Mesodermal cell (in vitro differentiated cells): ENCODE data around the gene LYPLAL1.

Experiments
- H3K27ac ChIP-seq: 2 replicates; pipeline ENCODE4 v1.7.0; 2013; ENCODE audit warnings: mild to moderate bottlenecking, low read depth, low read length, moderate library complexity; ENCODE audit not compliant: severe bottlenecking
- H3K36me3 ChIP-seq: 2 replicates; pipeline ENCODE4 v1.7.1; 2013; ENCODE audit warnings: mild to moderate bottlenecking, low read length, moderate library complexity; ENCODE audit not compliant: control insufficient read depth, insufficient read depth
- H3K4me1 ChIP-seq: one replicate; pipeline ENCODE4 v1.7.1; 2013; ENCODE audit warnings: mild to moderate bottlenecking, low read length; ENCODE audit not compliant: insufficient read depth, control insufficient read depth, poor library complexity, severe bottlenecking
- H3K4me3 ChIP-seq: 2 replicates; pipeline ENCODE4 v1.7.0; 2013; ENCODE audit warnings: low read length, control low read depth, mild to moderate bottlenecking; ENCODE audit not compliant: insufficient read depth, poor library complexity, severe bottlenecking; ENCODE audit errors: extremely low read depth
- H3K9me3 ChIP-seq: 2 replicates; pipeline ENCODE4 v1.7.1; 2013; ENCODE audit warnings: mild to moderate bottlenecking, low read length, moderate library complexity; ENCODE audit not compliant: control insufficient read depth
- WGBS, 2 experiments: methylation state at CpG; one replicate each; pipeline ENCODE4 v1.1.5; 2013; ENCODE audit warnings: missing lambda C conversion rate in 2 of 2; ENCODE audit not compliant: insufficient coverage in 2 of 2; 5-methylcytosine and 5-hydroxymethylcytosine counted together

LYPLAL1 gene

DNA sequence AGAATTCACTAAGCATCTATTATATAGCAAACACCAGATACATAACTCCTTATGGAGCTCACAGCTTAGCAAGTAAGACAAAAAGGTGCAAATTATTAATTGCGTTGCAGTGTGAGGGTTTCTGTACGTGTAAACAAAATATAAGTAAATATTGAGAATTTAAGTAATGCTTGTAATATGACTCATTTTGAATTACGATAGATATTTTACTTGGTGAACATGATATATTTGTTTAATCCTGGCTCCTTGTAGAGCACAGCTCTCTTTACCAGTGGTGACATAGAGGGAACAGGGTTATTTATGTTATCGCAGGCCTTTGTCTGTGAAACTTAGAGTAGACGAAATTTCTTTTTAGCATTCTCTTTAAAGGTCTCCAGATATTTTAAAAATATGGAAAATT is 36.4 kb downstream of the LYPLAL1 start:
- Histone ChIP-seq H3K9me3 (no peaks in the 10 kb centered on the region), H3K27ac (no peak overlapping the region), H3K4me1 (no peaks in the 10 kb centered on the region), H3K36me3 (no peaks in the 10 kb centered on the region), H3K4me3 (no peak overlapping the region)
- 80% methylated on average over 1 of the region's 5 CpGs; no CpG with 5 or more reads in 1 of the 2 experiments for WGBS, 2 experiments

DNA sequence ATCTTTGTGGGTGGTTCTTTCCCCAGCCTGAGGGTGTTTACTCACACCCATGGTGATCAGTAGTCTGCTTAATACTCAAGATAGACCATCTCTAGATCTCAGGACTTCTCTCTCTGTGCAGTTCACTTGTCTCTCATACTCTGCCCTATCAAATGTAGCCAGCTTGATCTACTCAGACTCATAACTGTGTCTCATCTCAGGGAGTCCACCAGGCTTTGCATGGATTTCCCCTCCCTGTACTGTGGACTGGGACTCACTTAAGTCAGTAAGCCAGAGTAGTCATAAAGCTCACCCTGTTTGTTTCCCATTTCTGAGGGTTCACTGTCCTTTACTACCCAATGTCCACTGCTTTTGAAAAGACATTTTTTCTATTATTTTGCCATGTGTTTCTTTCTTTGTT is 41.8 kb downstream of the LYPLAL1 start:
- Histone ChIP-seq H3K27ac (no peak overlapping the region), H3K4me3 (no peak overlapping the region), H3K4me1 (no peaks in the 10 kb centered on the region), H3K9me3 (no peaks in the 10 kb centered on the region), H3K36me3 (peaks cover 14% of the 10 kb centered on the region)

DNA sequence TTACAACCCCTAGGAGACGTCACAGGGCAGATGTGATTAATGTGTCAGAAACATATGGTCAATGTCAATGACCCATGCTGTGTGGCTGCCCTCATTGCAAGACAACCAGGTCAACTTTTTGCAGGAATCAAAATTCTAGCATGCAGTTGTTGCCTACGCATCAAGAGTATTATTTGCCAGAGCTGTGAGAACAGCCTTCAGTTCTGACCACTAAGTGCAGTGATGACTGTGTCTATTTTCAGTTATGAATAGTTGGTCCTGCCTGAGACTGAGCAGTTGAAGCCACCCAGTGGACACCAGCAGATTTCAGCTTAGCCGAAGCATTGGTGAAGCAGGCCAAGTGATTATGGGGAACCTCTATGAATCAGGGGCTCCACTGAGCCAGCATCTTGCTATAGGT is 47.3 kb downstream of the LYPLAL1 start:
- Histone ChIP-seq H3K4me3 (no peak overlapping the region), H3K4me1 (no peaks in the 10 kb centered on the region), H3K27ac (no peak overlapping the region), H3K9me3 (no peaks in the 10 kb centered on the region), H3K36me3 (peaks cover 14% of the 10 kb centered on the region)
- 100% methylated on average over 2 to 3 of the region's 3 CpGs for WGBS, 2 experiments

DNA sequence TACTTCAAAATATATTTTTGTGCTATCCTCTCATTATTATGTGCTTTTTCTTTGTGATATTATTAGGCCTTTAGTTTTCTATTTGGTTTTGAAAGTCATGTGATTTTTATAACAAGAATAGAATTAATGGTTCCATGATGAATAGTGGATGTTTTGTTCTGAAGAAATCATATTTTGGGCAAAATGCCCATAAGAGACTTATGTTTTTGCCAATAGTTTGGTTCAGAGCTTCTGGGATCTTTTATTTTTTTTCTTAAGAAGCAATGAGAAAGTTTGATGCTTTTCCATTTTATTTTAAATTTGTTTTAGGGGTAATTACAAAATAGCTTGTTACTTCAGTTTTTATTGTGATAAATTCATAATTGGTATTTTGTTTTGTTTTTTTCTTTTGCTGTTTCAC is 49.8 kb downstream of the LYPLAL1 start:
- Histone ChIP-seq H3K4me3 (no peak overlapping the region), H3K36me3 (peaks cover 7% of the 10 kb centered on the region)

DNA sequence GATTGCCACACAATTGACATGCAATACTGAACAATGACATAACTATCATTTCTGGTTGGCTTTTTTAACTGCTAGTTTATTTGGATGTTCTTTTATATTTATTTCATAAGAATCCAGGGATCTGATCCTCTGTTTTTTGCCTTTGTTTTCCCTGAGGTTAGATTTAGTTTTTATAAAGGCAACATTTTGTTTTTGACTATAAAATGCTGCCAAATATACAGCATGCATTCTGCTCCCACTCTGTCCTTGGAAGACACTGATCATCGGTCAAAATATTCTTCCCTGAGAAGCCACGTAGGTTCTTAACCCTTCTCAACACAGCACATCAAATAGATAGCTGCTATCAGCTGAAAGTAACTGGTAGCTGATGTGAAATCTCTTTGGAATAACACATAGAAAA is 52.5 kb downstream of the LYPLAL1 start:
- no peaks in the 10 kb centered on the region for H3K4me1 ChIP-seq
- no peak overlapping the region for H3K27ac ChIP-seq
- H3K36me3 ChIP-seq, result no peaks in the 10 kb centered on the region
- no peak overlapping the region for H3K4me3 ChIP-seq
- H3K9me3 ChIP-seq, result no peaks in the 10 kb centered on the region
- WGBS, 2 experiments, result no CpG with 5 or more reads among the region's 2 CpGs

More for the DNA sequence above, 49.8 kb downstream of the LYPLAL1 start:
- Histone ChIP-seq H3K27ac (no peak overlapping the region), H3K4me1 (no peaks in the 10 kb centered on the region), H3K9me3 (no peaks in the 10 kb centered on the region)

DNA sequence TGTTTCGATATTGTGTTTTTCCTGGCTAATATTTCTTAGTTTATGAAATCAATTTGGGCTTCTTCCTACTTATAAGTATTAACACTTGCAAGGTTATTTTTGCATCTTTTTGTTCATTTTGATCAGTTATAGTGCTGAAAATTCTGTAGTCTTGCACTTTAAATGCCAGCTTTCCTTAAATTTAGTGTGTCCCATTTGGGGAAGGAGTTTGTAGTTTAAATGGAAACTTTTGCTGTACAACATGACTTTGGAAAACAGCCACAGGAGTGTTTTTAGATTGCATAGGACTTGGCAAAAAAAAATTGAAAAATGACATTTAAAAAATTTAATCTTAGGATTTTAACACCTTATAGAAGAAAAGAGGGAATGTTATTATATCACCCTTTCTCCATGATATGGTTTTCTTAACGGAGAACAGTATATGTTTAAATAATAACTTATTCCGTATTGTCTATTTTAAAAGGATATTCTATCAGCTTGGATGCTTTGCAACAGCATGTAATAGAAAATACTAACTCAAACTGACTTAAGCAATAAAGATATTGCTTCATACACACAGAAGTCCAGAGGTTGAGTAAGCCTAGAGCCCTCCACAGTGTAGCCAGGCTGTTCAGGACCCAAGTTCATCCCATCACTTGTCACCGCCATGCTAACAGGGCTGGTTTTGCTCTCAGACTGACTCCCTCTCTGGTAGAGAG is 53.8 kb downstream of the LYPLAL1 start:
- no peak overlapping the region for H3K4me3 ChIP-seq
- WGBS, 2 experiments, result 88 to 100% methylated on average over 1 of the region's 4 CpGs
- no peak overlapping the region for H3K27ac ChIP-seq
- no peaks in the 10 kb centered on the region for H3K4me1 ChIP-seq
- no peaks in the 10 kb centered on the region for H3K36me3 ChIP-seq
- no peaks in the 10 kb centered on the region for H3K9me3 ChIP-seq

DNA sequence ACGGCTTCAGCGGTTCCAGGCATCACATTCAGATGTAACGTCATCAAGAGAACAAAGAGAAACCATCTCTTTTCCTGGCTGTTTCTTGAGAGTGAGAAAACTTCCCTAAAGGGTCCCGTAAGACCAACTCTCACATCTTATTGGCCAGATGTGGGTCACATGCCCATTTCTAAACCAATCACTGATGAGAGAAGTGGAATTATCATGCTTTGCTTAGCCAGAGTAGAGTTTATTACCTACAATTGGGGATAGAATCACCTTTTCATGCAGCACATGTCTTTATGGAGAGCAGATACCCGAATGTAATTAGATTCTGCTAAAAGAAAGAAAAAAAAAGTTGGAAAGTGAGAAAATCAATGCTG is 54.4 kb downstream of the LYPLAL1 start:
- Histone ChIP-seq H3K9me3 (no peaks in the 10 kb centered on the region), H3K36me3 (no peaks in the 10 kb centered on the region), H3K4me1 (no peaks in the 10 kb centered on the region), H3K4me3 (no peak overlapping the region), H3K27ac (no peak overlapping the region)
- 93 to 100% methylated on average over 3 to 4 of the region's 5 CpGs for WGBS, 2 experiments

DNA sequence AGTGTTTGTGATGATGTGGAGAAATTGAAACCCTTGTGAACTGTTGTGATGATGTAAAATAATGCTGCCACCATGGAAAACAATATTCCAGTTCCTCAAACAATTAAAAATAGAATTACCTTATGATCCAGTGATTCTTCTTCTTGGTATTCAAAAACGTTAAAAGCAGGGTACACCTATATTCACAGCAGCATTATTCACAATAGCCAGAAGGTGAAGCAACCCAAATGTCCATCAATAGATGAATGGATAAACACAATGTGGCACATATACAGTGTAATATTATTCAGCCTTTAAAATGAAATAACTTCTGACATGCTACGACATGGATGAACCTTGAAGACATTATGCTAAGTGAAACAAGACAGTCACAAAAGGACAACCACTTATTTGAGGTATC is 59.2 kb downstream of the LYPLAL1 start:
- no peak overlapping the region for H3K4me3 ChIP-seq
- H3K27ac ChIP-seq, result no peak overlapping the region
- no peaks in the 10 kb centered on the region for H3K9me3 ChIP-seq
- no peaks in the 10 kb centered on the region for H3K4me1 ChIP-seq
- H3K36me3 ChIP-seq, result no peaks in the 10 kb centered on the region
- WGBS, 2 experiments, result no CpG with 5 or more reads among the region's 2 CpGs

DNA sequence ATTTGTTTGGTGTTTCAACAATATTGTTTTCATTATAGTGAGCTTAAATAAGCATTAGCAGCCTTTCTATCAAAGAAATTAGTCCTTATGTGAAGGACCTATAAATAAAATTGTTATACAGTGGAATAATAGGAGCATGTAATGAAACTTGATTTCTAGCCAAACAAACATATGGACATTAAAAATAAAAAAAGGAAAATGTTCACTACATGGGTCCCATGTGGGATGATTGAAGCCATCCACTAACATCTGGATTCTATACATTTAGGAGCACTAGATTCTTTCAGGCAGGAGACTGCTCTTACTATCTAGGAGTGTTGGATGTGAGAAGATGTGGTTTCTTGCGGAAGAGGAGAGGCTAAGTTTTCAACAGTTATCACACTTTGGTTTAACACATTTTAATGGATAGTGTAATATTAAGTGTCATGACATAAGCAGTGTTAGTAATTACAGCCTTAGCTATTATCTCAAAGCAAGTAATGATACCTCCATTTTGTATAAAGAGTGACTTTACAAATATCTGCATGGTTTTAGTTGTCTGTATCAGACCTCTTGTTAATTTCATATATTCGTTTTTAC is 62.3 kb downstream of the LYPLAL1 start:
- Histone ChIP-seq H3K4me1 (no peaks in the 10 kb centered on the region), H3K36me3 (no peaks in the 10 kb centered on the region), H3K4me3 (no peak overlapping the region), H3K27ac (no peak overlapping the region), H3K9me3 (no peaks in the 10 kb centered on the region)
- whole genome bisulfite sequencing, 2 experiments, result 73% methylated on average over 1 of the region's 2 CpGs; no CpG with 5 or more reads in 1 of the 2 experiments

DNA sequence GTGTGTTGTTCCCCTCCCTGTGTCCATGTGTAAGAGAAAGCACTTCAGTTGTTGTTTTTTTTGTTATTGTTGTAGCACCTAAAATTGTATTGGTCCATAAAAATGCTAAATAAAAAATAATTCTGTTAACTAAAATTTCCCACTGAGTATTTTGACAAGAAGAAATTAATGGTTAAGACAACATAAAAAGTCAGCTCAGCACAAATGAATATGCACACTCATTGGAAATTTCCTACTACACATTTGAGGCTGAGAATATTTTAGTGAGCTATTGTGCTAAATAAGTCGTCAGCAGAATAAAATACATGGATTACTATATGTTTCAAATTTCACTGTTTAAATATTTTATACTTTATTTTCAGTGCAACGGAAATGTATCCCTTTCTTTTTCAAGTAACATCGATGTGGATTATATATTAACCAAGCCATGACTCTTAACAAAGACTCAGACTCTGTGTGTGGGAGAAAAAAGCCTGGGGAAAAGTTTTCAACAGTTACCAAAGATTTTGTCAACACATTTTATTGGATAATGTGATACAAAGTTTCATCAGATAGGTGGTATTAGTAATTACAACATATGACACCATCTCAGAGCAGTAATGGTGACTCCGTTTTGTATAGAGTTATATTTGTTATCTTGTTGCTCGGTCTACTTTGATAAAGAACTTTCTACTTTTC is 63.4 kb downstream of the LYPLAL1 start:
- H3K27ac ChIP-seq, result no peak overlapping the region
- no peaks in the 10 kb centered on the region for H3K9me3 ChIP-seq
- H3K4me3 ChIP-seq, result no peak overlapping the region
- no CpG with 5 or more reads among the region's 5 CpGs for WGBS, 2 experiments
- no peaks in the 10 kb centered on the region for H3K4me1 ChIP-seq
- H3K36me3 ChIP-seq, result no peaks in the 10 kb centered on the region

DNA sequence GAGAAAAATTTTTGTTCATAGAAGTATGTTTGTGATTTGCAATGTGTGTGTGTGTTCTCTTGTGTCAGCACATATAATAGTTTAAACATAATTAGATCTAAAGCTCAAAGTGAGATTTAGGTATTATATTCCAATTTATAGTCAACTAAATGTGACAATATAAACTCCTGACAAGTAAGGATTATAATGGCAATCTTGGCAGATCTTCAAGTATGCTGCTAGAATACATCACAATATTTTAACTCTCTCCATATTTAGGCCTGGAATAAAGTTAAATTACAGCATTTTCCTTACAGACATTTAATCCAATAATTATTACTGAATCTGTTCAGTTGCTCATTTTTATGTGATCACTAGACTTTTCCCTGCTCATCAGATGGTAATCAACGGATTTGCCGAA is 65.8 kb downstream of the LYPLAL1 start:
- Histone ChIP-seq H3K4me1 (no peaks in the 10 kb centered on the region), H3K27ac (no peak overlapping the region), H3K4me3 (no peak overlapping the region), H3K9me3 (no peaks in the 10 kb centered on the region), H3K36me3 (no peaks in the 10 kb centered on the region)
- WGBS, 2 experiments, result 65% methylated on average over 2 of the region's 2 CpGs; no CpG with 5 or more reads in 1 of the 2 experiments
